GM23338 (cell line): ENCODE data around the gene CYB5R3.

Experiments
- CTCF ChIP-seq, 2 experiments: fragments of 200-600 bp in 1 of 2; sonication (generic) in 1 of 2; conservative IDR thresholded peaks; 2 replicates each; pipeline versions ENCODE4 v1.5.1 to v1.6.1; 2016 to 2017; ENCODE audit warnings: antibody characterized with exemption in 2 of 2, low read depth in 2 of 2, mild to moderate bottlenecking in 2 of 2, moderate library complexity in 1 of 2
- EZH2phosphoT487 ChIP-seq: fragments of 200-600 bp; sonication (generic); IDR thresholded peaks from one replicate; pipeline ENCODE4 v1.8.1; 2018; ENCODE audit warnings: antibody characterized with exemption; ENCODE audit not compliant: unreplicated experiment
- JUNB ChIP-seq: IDR thresholded peaks from one replicate; pipeline ENCODE4 v1.6.1; 2016; ENCODE audit warnings: antibody characterized with exemption; ENCODE audit not compliant: unreplicated experiment
- NANOG ChIP-seq: IDR thresholded peaks from 2 replicates; pipeline ENCODE4 v1.6.1; 2016; ENCODE audit warnings: antibody characterized with exemption, borderline replicate concordance
- POLR2AphosphoS5 ChIP-seq: IDR thresholded peaks from 2 replicates; pipeline ENCODE4 v1.6.1; 2016; ENCODE audit warnings: antibody characterized with exemption, low read depth
- REST ChIP-seq: IDR thresholded peaks from one replicate; pipeline ENCODE4 v1.6.1; 2018; ENCODE audit warnings: antibody characterized with exemption; ENCODE audit not compliant: unreplicated experiment
- STAT1 ChIP-seq: IDR thresholded peaks from one replicate; pipeline ENCODE4 v1.6.1; 2016; ENCODE audit warnings: antibody characterized with exemption; ENCODE audit not compliant: unreplicated experiment

- TF ChIP-seq CTCF (conservative IDR thresholded peaks at IDR 0.05; ENCODE audit: low read depth in 2 of 2) (no peak), STAT1 (no peak), POLR2AphosphoS5 (no peak), REST (no peak), JUNB (no peak), NANOG (no peak), EZH2phosphoT487 (no peak)
Observed at GRCh38 chr22:42584364-42584940, 64.7 kb downstream of the CYB5R3 start.
